Left lung (tissue), 10 donors: ENCODE measurements around the gene MEAK7. TPM values are rescaled to one million over a fixed set of nuclear protein-coding genes. Genes with fewer than 3 reads are reported as not detected.
A peak's percentile ranks its signal among the peaks of the same experiment; 100 is the strongest.

Source experiments
- ATAC-seq: fragments of 200-7000 bp; cut with Tn5 transposase; one replicate; pipeline ENCODE4 v1.9.1; 2020; ENCODE audit warnings: moderate library complexity
- DNase-seq, 4 donors: peaks; one replicate each; pipeline ENCODE4 v3.0.0-alpha.2; 2013 to 2020
- H3K27ac ChIP-seq, 2 donors: fragments of 200-600 bp; sonication (generic) in 1 of 2; one replicate each; pipeline versions ENCODE4 v1.5.0 to v1.8.0; 2020 to 2021
- H3K27me3 ChIP-seq, 2 donors: fragments of 200-600 bp; sonication (generic) in 1 of 2; one replicate each; pipeline versions ENCODE4 v1.5.0 to v1.8.0; 2020 to 2021
- H3K36me3 ChIP-seq, 2 donors: fragments of 200-600 bp; sonication (generic) in 1 of 2; one replicate each; pipeline versions ENCODE4 v1.5.0 to v1.8.0; 2020 to 2021
- H3K4me1 ChIP-seq, 2 donors: fragments of 200-600 bp; one replicate each; pipeline ENCODE4 v1.8.0; 2021
- H3K4me3 ChIP-seq, 2 donors: fragments of 200-600 bp; sonication (generic) in 1 of 2; one replicate each; pipeline versions ENCODE4 v1.5.0 to v1.8.0; 2020 to 2021; ENCODE audit warnings: mild to moderate bottlenecking in 1 of 2
- H3K9me3 ChIP-seq, 2 donors: fragments of 200-600 bp; sonication (generic) in 1 of 2; one replicate each; pipeline versions ENCODE4 v1.5.0 to v1.8.0; 2020 to 2021
- CTCF ChIP-seq, 2 donors: fragments of 200-600 bp; sonication (generic) in 1 of 2; IDR thresholded peaks; one replicate each; pipeline versions ENCODE4 v1.5.0 to v1.8.0; 2021; ENCODE audit warnings: antibody characterized with exemption in 2 of 2
- intact Hi-C, 2 donors: fragments of 100-400 bp; cut with DNase I; formaldehyde crosslinking; loops; one replicate each; pipeline versions ENCODE4 v1.11.2 to v1.14.2; 2022
- polyA plus RNA-seq, 6 donors: library from polyadenylated mRNA; unstranded; fragments of 120-200 nt; gene quantifications; one replicate each; pipeline ENCODE4 v1.2.1, GENCODE V29; 2013; ENCODE audit not compliant: insufficient read length in 6 of 6
- total RNA-seq, 2 donors: library from RNA; stranded (reverse); fragmentation: NEBNext Ultra II Directional; extraction: Animal tissue kit (Norgen Biotek cat#: 25700); gene quantifications; one replicate each; pipeline ENCODE4 v1.2.1, GENCODE V29; 2021
- donor health status: DM: no; HTN: yes; CAD: no.
- donor health status: DM: no; HTN: no; CAD: no.

Gene MEAK7
- total and polyA plus RNA-seq, 8 donors = 13.1 to 22.3 (median 20.3) TPM

DNA sequence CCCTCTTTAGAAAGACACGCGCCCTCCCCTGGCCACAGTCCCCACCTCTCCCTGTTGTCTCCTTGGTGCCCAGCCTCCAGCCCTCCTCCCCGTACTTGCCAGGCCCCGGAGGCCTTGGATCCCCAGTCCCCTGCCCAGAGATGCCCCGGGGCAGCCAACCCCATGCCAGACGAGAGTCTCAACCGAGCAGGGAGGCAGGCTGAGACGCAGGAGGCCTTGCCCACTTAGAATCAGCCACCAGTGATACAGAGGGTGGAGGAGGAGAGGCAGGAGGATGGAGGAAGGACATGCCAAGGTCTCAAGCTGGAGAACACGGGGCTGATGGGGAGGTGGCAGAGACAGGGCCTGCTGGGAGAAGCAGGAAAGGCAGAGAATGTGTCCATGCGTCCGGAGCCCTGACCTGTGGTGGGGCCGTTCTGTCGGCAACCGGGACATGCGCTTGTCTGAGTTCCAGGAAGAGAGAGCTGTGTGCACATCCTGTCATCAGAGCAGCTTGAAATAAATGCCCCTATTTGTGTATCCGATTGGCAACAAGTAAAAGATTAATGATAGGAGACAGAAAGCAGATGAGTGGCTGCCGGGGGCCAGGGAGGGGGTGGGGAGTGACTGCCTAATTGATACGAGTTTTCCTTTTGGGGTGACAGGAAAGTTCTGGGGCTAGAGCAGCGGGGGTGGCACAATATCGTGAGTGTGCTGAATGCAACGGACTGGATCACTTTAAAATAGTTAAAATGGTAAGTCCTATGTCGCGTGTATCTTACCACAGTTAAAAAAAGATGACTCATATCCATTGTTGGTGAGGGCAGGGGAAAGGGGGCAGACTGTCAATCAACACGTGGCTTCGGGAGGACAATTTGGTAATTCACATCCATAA is 44.7 kb upstream of the MEAK7 start:
- no peak for TF ChIP-seq CTCF (IDR thresholded peaks at IDR 0.05)
- Histone ChIP-seq H3K4me3 (no peak overlapping the region), H3K27ac (peak overlapping the region; percentile 44 to 63), H3K36me3 (no peaks in the 10 kb centered on the region), H3K27me3 (peaks cover 0 to 17% of the 10 kb centered on the region in 2 donors), H3K4me1 (peaks cover 0 to 8% of the 10 kb centered on the region in 2 donors), H3K9me3 (no peaks in the 10 kb centered on the region)
- intact Hi-C loops = no loop called here
- ATAC-seq (peak; percentile 60), DNase-seq (peak in 2 of 4 donors; percentile 42 to 66)

DNA sequence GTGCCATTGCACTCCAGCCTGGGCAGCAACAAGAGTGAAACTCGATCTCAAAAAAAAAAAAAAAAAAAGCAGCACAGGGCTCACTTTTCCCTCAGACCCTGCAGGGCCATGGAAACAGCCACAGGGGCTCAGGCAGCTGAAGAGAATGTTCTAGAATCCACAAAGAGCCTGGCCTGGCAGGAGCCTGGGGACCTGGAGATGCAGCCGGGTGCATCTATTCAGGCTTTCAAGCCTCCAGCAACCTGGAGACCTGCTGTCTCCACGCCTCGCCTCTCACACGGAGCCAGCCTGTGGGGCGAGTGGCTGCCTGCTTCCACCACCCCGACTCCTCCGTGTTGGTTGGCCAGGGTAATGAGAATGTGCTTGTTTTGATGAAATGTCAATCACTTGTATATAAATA is 44.0 kb upstream of the MEAK7 start:
- Histone ChIP-seq H3K27ac (peak overlapping the region in 1 of 2 donors; percentile 63), H3K4me3 (no peak overlapping the region), H3K27me3 (peaks cover 0 to 19% of the 10 kb centered on the region in 2 donors), H3K36me3 (no peaks in the 10 kb centered on the region), H3K4me1 (peaks cover 0 to 8% of the 10 kb centered on the region in 2 donors), H3K9me3 (no peaks in the 10 kb centered on the region)
- peak in 1 of 4 donors; percentile 53 for DNase-seq
- intact Hi-C loops = no loop called here
- TF ChIP-seq CTCF (IDR thresholded peaks at IDR 0.05) = no peak
- no peak for ATAC-seq

DNA sequence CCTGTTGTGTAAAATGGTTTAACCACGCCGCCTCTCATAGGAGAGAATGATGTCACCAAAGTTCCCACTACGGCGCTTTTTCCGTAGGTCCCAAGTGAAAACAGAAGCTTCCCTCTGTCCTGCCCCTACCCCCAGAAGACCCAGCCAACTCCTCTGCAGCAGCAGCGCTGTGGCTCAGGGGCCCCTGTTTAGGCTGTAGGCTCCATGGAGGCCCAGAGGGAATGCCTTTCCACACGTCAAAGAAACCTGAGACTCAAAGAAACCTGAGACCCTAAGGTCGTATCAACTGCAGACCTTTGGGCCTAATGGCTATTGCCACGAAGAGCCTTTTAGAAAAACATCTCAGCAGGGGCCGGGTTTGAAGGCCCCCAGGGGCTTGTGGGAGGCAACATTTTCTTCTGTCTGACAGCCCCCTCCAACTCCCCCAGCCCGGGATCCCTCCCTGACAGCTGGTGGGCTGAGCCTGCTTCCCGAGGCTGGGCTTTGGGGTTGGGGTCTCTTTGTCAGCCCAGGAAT is 43.1 kb upstream of the MEAK7 start:
- intact Hi-C loops = no loop called here
- no peak for ATAC-seq
- Histone ChIP-seq H3K4me1 (peaks cover 0 to 8% of the 10 kb centered on the region in 2 donors), H3K36me3 (no peaks in the 10 kb centered on the region), H3K27ac (no peak overlapping the region), H3K27me3 (peaks cover 0 to 19% of the 10 kb centered on the region in 2 donors), H3K4me3 (no peak overlapping the region), H3K9me3 (no peaks in the 10 kb centered on the region)
- no peak for TF ChIP-seq CTCF (IDR thresholded peaks at IDR 0.05)
- DNase-seq = no peak

DNA sequence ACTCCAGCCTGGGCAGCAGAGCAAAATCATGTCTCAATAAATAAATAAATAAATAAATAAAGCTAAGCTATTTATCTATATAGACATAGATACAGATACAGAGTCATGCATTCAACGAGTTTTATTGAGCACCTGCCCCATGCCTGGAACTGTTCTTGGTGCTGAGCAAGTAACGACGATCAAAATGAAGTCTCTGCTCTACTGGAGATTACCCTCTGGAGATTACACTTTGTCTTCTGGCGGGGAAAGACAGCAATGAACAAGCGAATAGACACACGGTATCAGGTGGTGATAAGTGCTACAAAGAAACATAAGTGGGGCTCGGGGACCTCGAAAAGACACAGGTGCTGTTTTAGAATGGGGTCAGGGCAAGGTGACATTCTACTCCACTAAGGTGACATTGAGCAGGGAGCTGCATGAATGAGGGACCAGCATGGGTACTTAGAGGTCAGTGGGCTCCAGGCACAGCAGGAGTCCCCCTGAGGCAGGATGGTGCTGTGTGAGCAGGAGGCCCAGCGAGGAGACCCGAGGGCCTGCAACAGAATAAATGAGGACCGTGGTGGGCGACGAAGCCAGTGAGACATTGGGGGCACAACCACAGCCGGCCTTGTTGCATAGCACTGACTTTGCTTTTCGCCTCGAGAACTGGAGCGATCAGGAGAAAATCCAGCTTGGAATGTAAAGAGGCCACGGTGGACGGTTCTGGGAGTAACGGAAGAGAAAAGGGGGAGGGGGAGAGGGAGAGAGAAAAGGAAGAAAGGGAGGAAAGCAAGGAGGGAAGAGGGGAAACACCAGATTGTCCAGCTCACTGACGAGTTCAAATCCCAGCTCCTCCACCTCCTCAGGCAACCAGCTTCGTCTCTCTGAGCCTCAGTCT is 42.4 kb upstream of the MEAK7 start:
- Histone ChIP-seq H3K4me1 (peaks cover 0 to 8% of the 10 kb centered on the region in 2 donors), H3K27ac (no peak overlapping the region), H3K4me3 (no peak overlapping the region), H3K9me3 (no peaks in the 10 kb centered on the region), H3K36me3 (no peaks in the 10 kb centered on the region), H3K27me3 (peaks cover 0 to 19% of the 10 kb centered on the region in 2 donors)
- no peak for ATAC-seq
- intact Hi-C loops = no loop called here
- DNase-seq = no peak
- no peak for TF ChIP-seq CTCF (IDR thresholded peaks at IDR 0.05)
